HEK293 (cell line): Measurements from ENCODE around the gene PRDM9.

Source experiments
- CTCF ChIA-PET: fragments of 350-600 bp; formaldehyde crosslinking; extraction: SDS; loops from one replicate; lab custom pipeline; 2021; ENCODE audit warnings: antibody characterized with exemption; lab: Yijun Ruan, JAX
- POLR2A ChIA-PET: fragments of 300-600 bp; formaldehyde crosslinking; extraction: SDS; loops from one replicate; lab custom pipeline; 2020; ENCODE audit warnings: antibody characterized with exemption, inconsistent platforms; lab: Yijun Ruan, JAX
- H3K27ac ChIP-seq: fragments of 200-500 bp; sonication (Bioruptor generic); 2 replicates; pipeline ENCODE4 v1.5.1; 2014; ENCODE audit warnings: low read depth, low read length, control low read depth, inconsistent platforms; ENCODE audit errors: extremely low read depth
- H3K36me3 ChIP-seq, 2 experiments: fragments of 200-500 bp in 1 of 2; sonication (Bioruptor generic) in 1 of 2; 1 replicate in 1 of 2; 2 replicates in 1 of 2; pipeline ENCODE4 v1.5.1; 2014 to 2017; ENCODE audit warnings: inconsistent platforms in 2 of 2, low read length in 2 of 2; ENCODE audit not compliant: control insufficient read depth in 2 of 2, insufficient read depth in 1 of 2
- H3K4me1 ChIP-seq: fragments of 200-500 bp; sonication (Bioruptor generic); 2 replicates; pipeline ENCODE4 v1.5.1; 2014; ENCODE audit warnings: mild to moderate bottlenecking, low read length, inconsistent platforms; ENCODE audit not compliant: control insufficient read depth, insufficient read depth
- H3K4me3 ChIP-seq: 2 replicates; pipeline ENCODE4 v1.5.1; 2011; ENCODE audit warnings: low read depth, mild to moderate bottlenecking, control low read depth, low read length, moderate library complexity
- H3K9me3 ChIP-seq: fragments of 200-500 bp; sonication (Bioruptor generic); 2 replicates; pipeline ENCODE4 v1.5.1; 2014; ENCODE audit warnings: low read depth, low read length, inconsistent platforms; ENCODE audit not compliant: control insufficient read depth, insufficient read depth
- BCL6B ChIP-seq: fragments of 450-650 bp; formaldehyde crosslinking; IDR thresholded peaks from 2 replicates; pipeline ENCODE4 v1.5.1; 2017; ENCODE audit warnings: missing biosample characterization, missing genetic modification characterization
- PBX3 ChIP-seq: sonication (generic); formaldehyde crosslinking; IDR thresholded peaks from 2 replicates; pipeline ENCODE4 v1.8.1; 2022; ENCODE audit warnings: mild to moderate bottlenecking, moderate library complexity, missing genetic modification reagents
- PRDM2 ChIP-seq: fragments of 450-650 bp; formaldehyde crosslinking; IDR thresholded peaks from 2 replicates; pipeline ENCODE4 v1.5.1; 2016; ENCODE audit warnings: missing biosample characterization, missing genetic modification characterization, borderline replicate concordance
- PRDM4 ChIP-seq: fragments of 450-650 bp; formaldehyde crosslinking; IDR thresholded peaks from 2 replicates; pipeline ENCODE4 v1.5.1; 2017; ENCODE audit warnings: missing biosample characterization, missing genetic modification characterization
- YY1 ChIP-seq: fragments of 450-650 bp; formaldehyde crosslinking; IDR thresholded peaks from 2 replicates; pipeline ENCODE4 v1.5.1; 2018; ENCODE audit warnings: missing biosample characterization, missing genetic modification characterization
- ZFP69B ChIP-seq: fragments of 450-650 bp; formaldehyde crosslinking; IDR thresholded peaks from 2 replicates; pipeline ENCODE4 v1.5.1; 2016; ENCODE audit warnings: missing biosample characterization, missing genetic modification characterization
- ZNF174 ChIP-seq: fragments of 450-650 bp; formaldehyde crosslinking; IDR thresholded peaks from 2 replicates; pipeline ENCODE4 v1.5.0; 2017; ENCODE audit warnings: missing biosample characterization, mild to moderate bottlenecking, missing genetic modification characterization
- ZNF184 ChIP-seq: fragments of 450-650 bp; IDR thresholded peaks from 2 replicates; pipeline ENCODE4 v1.5.1; 2018; ENCODE audit warnings: missing biosample characterization, mild to moderate bottlenecking, missing genetic modification characterization
- ZNF211 ChIP-seq: fragments of 450-650 bp; formaldehyde crosslinking; IDR thresholded peaks from 2 replicates; pipeline ENCODE4 v1.5.1; 2016; ENCODE audit warnings: low read depth, missing biosample characterization, missing genetic modification characterization
- ZNF274 ChIP-seq, 2 experiments: fragments of 200-500 bp in 1 of 2; fragments of 450-650 bp in 1 of 2; sonication (Bioruptor generic) in 1 of 2; formaldehyde crosslinking in 1 of 2; IDR thresholded peaks; 2 replicates each; pipeline versions ENCODE4 v1.5.1 to v1.6.1; 2014 to 2016; ENCODE audit warnings: borderline replicate concordance in 1 of 2, inconsistent platforms in 1 of 2, low read length in 1 of 2, missing biosample characterization in 1 of 2, missing genetic modification characterization in 1 of 2
- ZNF416 ChIP-seq: fragments of 450-650 bp; formaldehyde crosslinking; IDR thresholded peaks from 2 replicates; pipeline ENCODE4 v1.5.1; 2016; ENCODE audit warnings: missing biosample characterization, missing genetic modification characterization
- ZNF433 ChIP-seq: fragments of 450-650 bp; formaldehyde crosslinking; IDR thresholded peaks from 2 replicates; pipeline ENCODE4 v1.5.1; 2016; ENCODE audit warnings: missing biosample characterization, missing genetic modification characterization, low read depth
- ZNF501 ChIP-seq: fragments of 450-650 bp; formaldehyde crosslinking; IDR thresholded peaks from 2 replicates; pipeline ENCODE4 v1.5.1; 2016; ENCODE audit warnings: missing biosample characterization, missing genetic modification characterization
- ZNF548 ChIP-seq: fragments of 450-650 bp; formaldehyde crosslinking; IDR thresholded peaks from 2 replicates; pipeline ENCODE4 v1.5.1; 2016; ENCODE audit warnings: missing biosample characterization, missing genetic modification characterization
- ZNF658 ChIP-seq: fragments of 450-650 bp; formaldehyde crosslinking; IDR thresholded peaks from 2 replicates; pipeline ENCODE4; 2016; ENCODE audit warnings: missing biosample characterization, missing genetic modification characterization
- ZNF707 ChIP-seq: fragments of 450-650 bp; formaldehyde crosslinking; IDR thresholded peaks from 2 replicates; pipeline ENCODE4 v1.5.1; 2016; ENCODE audit warnings: missing biosample characterization, missing genetic modification characterization
- ZNF768 ChIP-seq: fragments of 450-650 bp; formaldehyde crosslinking; IDR thresholded peaks from 2 replicates; pipeline ENCODE4 v1.5.1; 2018; ENCODE audit warnings: missing biosample characterization, mild to moderate bottlenecking, missing genetic modification characterization
- ZSCAN5A ChIP-seq: fragments of 450-650 bp; formaldehyde crosslinking; IDR thresholded peaks from 2 replicates; pipeline ENCODE4 v1.5.1; 2016; ENCODE audit warnings: missing biosample characterization, missing genetic modification characterization

PRDM9 gene

GRCh38 chr5:23466401-23466912, 41.0 kb upstream of the PRDM9 start:
- ChIA-PET CTCF (interaction anchor here (0.6 kb wide), 1 partner anchor 44 kb away, joined by 3 read pairs; no protein-coding TSS in a partner anchor), POLR2A (no interaction called here)

More at GRCh38 chr5:23466401-23466912, 41.0 kb upstream of the PRDM9 start:
- Histone ChIP-seq H3K4me3 (no peak overlapping the region), H3K9me3 (no peaks in the 10 kb centered on the region; the same call in 1 of the 2 replicates), H3K36me3 (no peaks in the 10 kb centered on the region), H3K4me1 (no peaks in the 10 kb centered on the region), H3K27ac (no peak overlapping the region)
- no peak for TF ChIP-seq ZNF658 (tag by site-specific recombination)
- TF ChIP-seq PRDM4 (tag by site-specific recombination) = no peak
- no peak for TF ChIP-seq ZSCAN5A (tag by site-specific recombination)
- TF ChIP-seq BCL6B = no peak
- TF ChIP-seq ZNF184 = no peak
- TF ChIP-seq ZNF174 (tag by site-specific recombination) = no peak
- no peak for TF ChIP-seq ZNF211 (tag by site-specific recombination)
- TF ChIP-seq PBX3 (CRISPR knock-in tag) = no peak
- no peak for TF ChIP-seq ZNF416
- TF ChIP-seq ZNF274 (IDR thresholded peaks at IDR 0.05; ENCODE audit: low read length) = no peak
- no peak for TF ChIP-seq ZNF274 (tag by site-specific recombination; IDR thresholded peaks at IDR 0.05; ENCODE audit: borderline replicate concordance)
- no peak for TF ChIP-seq ZNF433 (tag by site-specific recombination)
- TF ChIP-seq ZNF548 (tag by site-specific recombination) = no peak
- no peak for TF ChIP-seq ZNF707 (tag by site-specific recombination)
- TF ChIP-seq ZNF768 (tag by site-specific recombination) = no peak
- no peak for TF ChIP-seq PRDM2 (tag by site-specific recombination)
- no peak for TF ChIP-seq YY1 (tag by site-specific recombination)
- no peak for TF ChIP-seq ZNF501 (tag by site-specific recombination)
- no peak for TF ChIP-seq ZFP69B
